GM21515 (cell line): ENCODE data around the gene COG6.
A peak's percentile ranks its signal among the peaks of the same experiment; 100 is the strongest.

ENCODE experiments used
- ATAC-seq: cut with Tn5 transposase; IDR thresholded peaks from one replicate; pipeline ENCODE4 v1.9.1; 2021; ENCODE audit not compliant: unreplicated experiment

COG6 gene

DNA sequence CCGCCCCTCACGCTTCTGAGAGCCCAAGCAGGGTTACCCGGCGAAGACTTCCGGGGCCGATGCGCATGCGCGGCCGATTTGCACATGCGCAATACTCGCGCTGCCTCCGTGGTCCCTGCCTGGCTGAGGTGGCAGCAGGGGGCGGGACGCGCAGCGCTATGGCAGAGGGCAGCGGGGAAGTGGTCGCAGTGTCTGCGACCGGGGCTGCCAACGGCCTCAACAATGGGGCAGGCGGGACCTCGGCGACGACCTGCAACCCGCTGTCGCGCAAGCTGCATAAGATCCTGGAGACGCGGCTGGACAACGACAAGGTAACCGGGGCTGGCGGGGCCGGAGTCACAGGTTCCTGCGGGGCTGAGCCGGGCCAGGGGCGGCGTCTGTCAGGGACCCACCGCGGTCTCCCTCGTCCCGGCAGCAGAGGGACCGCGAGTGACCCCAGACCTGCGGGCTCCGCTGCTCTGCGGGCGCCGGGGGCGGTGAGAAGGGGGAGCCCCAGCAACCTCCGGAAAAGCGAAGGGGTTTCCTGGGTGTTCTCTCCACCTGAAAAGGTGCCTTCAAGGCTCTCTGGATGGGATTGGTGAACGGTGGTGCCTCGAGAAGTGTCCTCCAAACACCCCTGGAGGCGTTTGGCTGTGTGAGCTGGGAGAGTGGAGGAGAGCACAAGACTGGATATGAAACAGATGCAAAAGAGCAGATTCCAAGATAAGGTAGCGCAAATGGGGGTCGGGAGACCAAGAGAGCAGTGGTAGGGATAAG, at the start of gene COG6:
COG6 (plus strand) TSS at position 94 of the 756 bp plus-strand sequence; CDS start at position 159, 65 bp downstream.
- ATAC-seq = peak; percentile 93

- ATAC-seq = no peak
These were observed 49.7 kb upstream of the COG6 start for GRCh38 chr13:39605677-39606320.

DNA sequence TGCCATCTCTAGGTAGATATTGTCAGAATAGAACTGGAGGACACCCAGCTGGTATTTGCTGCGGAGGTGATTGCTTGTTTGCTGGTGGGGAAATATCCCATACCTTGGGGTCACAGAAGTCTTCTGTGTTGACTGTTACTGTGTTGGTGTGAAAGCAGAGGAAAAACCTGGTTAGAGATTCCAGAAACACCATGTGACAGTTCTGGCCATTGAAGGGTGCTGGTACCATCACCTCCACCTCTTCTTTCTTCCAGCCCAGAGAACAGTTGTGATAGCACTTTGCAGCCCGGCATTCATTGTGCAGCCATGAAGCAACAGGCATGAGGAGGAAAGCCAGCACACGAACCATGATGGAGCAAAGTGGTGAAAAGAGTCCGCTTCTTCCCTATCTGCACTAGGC, 47.6 kb upstream of the COG6 start:
- ATAC-seq = no peak

DNA sequence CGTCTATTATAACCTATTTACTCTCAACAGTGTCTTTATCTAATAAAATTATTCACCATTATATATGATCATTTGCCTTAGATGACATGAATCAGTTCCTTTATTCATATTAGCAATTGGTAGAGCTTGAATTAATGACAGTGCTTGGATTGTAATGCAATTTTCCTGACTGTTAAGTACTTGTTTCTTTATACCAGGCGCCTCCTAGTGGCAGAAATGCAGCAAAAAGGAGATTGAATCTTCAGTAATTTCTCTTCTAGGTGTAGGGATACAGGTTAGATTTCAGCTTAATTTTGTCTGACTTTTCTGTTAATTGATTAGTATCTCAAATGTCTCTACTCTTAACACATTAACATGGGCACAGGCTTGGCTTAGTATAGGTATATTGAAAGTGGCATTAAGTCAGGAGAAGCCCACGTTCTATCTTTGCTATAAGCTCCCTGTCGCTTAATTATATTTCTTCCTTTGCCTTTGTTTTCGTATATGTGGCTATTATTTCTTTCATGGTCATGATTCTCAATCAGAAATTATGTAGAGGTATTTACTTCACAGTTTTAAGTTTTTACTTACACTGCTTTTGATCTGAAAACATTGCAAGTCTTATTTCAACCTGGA, 43.3 kb upstream of the COG6 start:
- ATAC-seq = no peak

GRCh38 chr13:39616087-39616694, 39.3 kb upstream of the COG6 start:
- peak; percentile 68 for ATAC-seq

DNA sequence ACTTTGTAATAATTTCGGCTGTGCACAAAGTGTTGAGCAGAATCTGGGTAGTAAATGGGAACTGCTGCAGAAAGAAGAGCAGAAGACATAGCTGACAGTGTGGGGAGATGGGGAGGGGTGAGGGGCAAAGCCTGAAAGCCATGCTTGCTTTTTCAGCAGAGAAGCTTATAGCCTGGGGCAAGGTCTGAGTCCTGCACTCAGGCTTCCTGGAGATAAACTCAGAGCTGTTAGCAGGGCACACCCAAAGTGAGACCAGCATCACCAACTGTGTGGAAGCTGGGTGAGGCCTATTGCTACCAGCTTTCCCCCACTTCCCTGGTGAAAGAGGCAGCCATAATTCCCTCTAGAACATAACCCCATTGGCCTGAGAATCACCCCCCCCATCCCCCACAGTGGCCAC, 36.9 kb upstream of the COG6 start:
- no peak for ATAC-seq

- ATAC-seq = no peak
These were observed 32.0 kb upstream of the COG6 start for GRCh38 chr13:39623466-39623865.

DNA sequence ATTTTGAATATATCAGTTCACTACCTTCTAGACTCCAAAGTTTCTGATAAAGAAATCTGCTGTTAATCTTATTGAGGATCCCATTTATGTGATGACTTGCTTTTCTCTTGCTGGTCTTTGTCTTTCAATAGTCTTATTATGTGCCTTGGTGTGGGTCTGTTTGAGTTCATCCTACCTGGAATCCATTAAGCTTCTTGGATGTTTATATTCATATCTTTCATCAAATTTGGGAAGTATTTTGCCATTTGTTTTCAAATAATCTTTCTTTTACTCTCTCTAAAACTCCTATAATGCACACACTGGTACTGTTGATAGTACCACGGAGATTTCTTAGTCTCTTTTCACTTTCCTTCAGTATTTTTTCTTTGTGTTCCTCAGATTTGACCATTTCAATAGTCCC, 24.2 kb upstream of the COG6 start:
- no peak for ATAC-seq

- ATAC-seq = no peak
These were observed 22.5 kb upstream of the COG6 start for GRCh38 chr13:39632994-39633393.

DNA sequence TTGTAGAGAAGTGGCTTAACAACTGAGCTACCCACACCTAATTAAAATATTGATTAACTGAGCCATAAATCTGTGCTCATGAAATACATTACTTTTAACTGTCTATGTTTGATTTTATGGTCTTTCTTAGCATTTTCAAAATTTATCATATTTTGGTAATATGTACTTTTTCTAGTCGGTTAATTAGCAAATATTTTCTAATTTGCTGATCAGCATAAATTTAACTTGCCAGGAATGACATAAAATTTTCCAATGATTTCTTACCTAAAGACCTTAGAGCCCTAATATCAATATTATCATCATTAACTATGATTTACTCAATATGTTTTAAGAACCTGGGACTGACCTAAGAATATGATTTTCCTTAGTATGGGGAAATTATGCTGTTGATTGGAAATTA, 19.9 kb upstream of the COG6 start:
- ATAC-seq = no peak

DNA sequence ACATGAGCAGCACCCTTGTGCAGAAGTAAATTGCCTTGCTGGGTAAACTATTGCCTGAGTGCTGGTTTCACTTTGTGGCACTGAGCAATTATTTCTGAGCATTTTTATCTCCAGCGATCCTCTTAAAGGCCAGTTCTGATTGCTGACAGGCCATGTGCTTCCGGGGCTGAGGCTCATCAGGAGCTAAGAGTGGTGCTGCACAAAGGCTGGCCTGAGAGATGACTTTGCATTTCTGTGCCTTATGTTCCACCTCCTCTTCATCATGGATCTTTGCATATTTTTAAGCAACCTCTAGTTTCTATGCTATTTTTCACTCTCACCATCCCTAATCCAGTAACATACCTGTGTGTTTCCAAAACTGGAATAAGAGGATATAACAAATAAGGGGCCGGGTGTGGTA, 17.6 kb upstream of the COG6 start:
- no peak for ATAC-seq

DNA sequence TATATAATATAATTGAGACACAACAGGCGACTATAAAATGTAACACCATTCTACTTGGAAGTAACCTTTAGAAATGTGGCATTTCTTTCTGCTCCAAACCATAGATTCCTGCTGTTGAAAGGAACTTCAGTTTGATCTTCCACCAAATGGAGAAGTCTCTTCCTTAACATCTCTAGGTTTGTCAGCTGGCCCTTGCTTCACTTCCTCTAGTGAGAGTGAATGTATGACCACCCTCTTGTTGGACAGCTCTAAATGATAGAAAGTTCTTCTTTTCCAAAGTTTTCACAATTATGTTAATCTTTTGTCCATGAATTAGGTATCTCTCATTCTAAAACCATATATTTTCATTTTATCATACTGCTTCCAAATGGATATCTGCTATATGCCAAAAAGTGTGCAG, 13.8 kb upstream of the COG6 start:
- no peak for ATAC-seq

DNA sequence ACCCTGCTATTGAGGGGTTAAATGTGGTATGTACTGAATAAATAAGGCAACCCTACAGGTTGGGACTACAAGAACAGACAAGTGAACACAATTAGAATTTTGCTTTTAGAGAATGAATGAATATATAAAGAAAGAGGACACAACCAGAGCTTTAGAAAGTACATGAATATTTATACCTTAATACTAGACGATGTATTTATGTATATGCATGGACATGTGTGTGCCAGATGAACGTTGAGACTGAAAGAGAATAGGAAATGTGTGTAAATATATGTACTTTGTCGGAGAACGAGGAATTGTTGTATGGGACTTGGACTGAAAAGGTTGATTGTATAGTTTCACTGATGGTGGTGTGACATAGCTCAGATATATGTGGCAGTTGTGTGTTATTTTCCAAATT, 9.3 kb upstream of the COG6 start:
- no peak for ATAC-seq

- peak; percentile 4 for ATAC-seq
These were observed 357 bp upstream of the COG6 start for GRCh38 chr13:39655041-39655568.

DNA sequence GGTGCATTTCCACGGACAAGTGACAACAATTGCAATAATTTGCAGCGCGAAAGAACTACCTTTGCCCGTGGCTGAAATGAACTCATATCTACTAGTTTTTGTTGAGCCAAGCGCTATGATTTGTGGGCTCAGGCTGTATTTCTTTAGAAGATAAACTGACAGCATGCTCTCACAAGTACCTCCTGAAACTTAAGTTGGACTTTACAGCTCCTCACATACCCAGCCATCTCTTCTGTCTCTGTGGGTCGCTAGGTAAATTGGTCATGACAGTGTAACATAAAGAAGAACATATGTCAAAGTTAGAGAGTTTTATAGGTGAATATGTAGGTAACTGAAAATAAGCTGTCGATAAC, 839 bp downstream of the COG6 start:
- ATAC-seq = peak; percentile 4

- no peak for ATAC-seq
These were observed 8.0 kb downstream of the COG6 start for GRCh38 chr13:39663508-39663907.

GRCh38 chr13:39663958-39664357, 8.5 kb downstream of the COG6 start:
- no peak for ATAC-seq

- no peak for ATAC-seq
These were observed 10.3 kb downstream of the COG6 start for GRCh38 chr13:39665763-39666162.

DNA sequence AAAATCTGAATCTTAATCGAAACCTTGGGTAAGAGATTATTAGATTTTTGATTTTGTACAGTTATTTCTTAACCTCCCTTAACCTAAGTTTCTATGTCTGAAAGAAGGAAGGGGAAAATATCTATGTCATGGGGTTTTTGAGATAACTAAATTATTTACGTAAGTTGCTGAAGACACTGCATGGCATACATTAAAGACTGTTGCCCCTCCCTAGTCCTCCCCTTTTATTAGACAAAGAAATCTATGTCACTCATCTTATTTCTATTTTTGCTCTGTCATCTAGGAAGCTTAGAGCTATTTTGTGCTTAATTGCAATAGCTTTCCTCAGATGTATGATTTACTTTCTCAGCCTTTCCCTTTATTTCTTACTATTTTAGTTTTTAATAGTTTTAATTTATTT, 15.0 kb downstream of the COG6 start:
- no peak for ATAC-seq

DNA sequence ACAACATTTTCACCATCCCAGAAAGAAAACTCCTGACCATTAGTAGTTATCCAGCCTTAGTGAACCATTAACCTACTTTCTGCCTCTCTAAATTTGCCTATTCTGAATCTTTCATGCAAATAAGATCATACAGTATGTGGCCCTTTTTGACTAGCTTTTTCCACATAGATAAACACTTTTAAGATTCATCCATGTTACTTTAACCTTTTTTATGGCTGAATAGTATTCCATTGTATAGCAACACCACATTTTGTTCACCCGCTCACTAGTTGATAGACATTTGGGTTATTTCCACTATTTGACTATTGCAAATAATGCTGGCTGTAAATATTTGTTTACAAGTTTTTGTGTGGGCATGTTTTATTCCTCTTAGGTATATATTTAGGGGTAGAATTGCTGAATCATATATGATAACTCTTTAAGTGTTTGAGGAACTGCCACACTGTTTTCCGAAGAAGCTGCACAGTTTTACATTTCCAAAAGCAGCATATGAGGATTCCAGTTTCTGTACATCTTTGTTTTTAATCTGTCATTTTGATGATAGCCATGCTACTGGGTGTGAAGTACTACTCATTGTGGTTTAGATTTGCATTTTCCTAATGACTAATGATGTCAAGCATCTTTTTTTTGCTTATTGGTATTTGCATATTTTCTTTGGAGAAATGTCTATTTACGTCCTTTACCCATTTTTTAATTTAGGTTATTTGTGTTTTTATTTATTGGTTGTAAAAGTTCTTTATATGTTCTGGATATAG, 17.1 kb downstream of the COG6 start:
- ATAC-seq = no peak

- ATAC-seq = no peak
These were observed 20.4 kb downstream of the COG6 start for GRCh38 chr13:39675904-39676303.
